HepG2 (cell line): ENCODE measurements around the gene APOBEC3H. TPM values are rescaled to one million over a fixed set of nuclear protein-coding genes. Genes with fewer than 3 reads are reported as not detected.

Experiments
- ATAC-seq: fragments of 200-7000 bp; cut with Tn5 transposase; 3 replicates; pipeline ENCODE4 v1.9.1; 2020; ENCODE audit warnings: mild to moderate bottlenecking, moderate library complexity
- BruUV-seq: library from RNA; stranded (reverse); fragments of 400-500 nt; replicated peaks from 2 replicates; lab custom pipeline; 2021; lab: Mats Ljungman, UMichigan
- CTCF ChIA-PET: fragments of 300-600 bp; formaldehyde crosslinking; extraction: SDS; loops from one replicate; lab custom pipeline; 2021; ENCODE audit warnings: low total read pairs, inconsistent platforms, low intra/inter-chr PET ratio; lab: Yijun Ruan, JAX
- POLR2A ChIA-PET: fragments of 350-600 bp; sonication (Branson Sonifier 250); formaldehyde crosslinking; loops from one replicate; lab custom pipeline; 2020; ENCODE audit warnings: antibody characterized with exemption, inconsistent platforms; lab: Yijun Ruan, JAX
- DNase-seq: peaks from one replicate; pipeline ENCODE4 v3.0.0-alpha.2; 2015; ENCODE audit warnings: low spot score
- FAIRE-seq: peaks from 3 replicates; lab custom pipeline; 2011; peaks lifted over from hg19 to GRCh38; lab: Jason Lieb, UNC
- H2AFZ ChIP-seq: one replicate; pipeline ENCODE4 v1.6.1; 2011; ENCODE audit warnings: low read length, inconsistent platforms
- H3K27ac ChIP-seq: fragments of 300-600 bp; 3 replicates; pipeline ENCODE4 v1.8.0; 2011; ENCODE audit warnings: mixed run types, mild to moderate bottlenecking, mixed read lengths, low read length, inconsistent platforms; ENCODE audit not compliant: insufficient read depth; ENCODE audit errors: extremely low read length
- H3K27me3 ChIP-seq, 2 experiments: fragments of 200-600 bp in 1 of 2; 2 replicates in 1 of 2; 3 replicates in 1 of 2; pipeline versions ENCODE4 v1.6.0 to v1.8.0; 2011; ENCODE audit warnings: low read length in 2 of 2, mild to moderate bottlenecking in 2 of 2, moderate library complexity in 2 of 2, inconsistent platforms in 1 of 2; ENCODE audit not compliant: insufficient read depth in 2 of 2, control insufficient read depth in 1 of 2
- H3K36me3 ChIP-seq, 2 experiments: fragments of 200-600 bp in 1 of 2; replicated peaks in 1 of 2; 2 replicates in 1 of 2; 3 replicates in 1 of 2; pipeline versions ENCODE4 v1.5.1 to v1.8.0; 2011; ENCODE audit warnings: low read length in 2 of 2, inconsistent platforms in 1 of 2; ENCODE audit not compliant: insufficient read depth in 2 of 2, control insufficient read depth in 1 of 2
- H3K4me1 ChIP-seq: 2 replicates; pipeline ENCODE4 v1.5.1; 2012; ENCODE audit warnings: low read length, inconsistent platforms; ENCODE audit not compliant: insufficient read depth
- H3K4me2 ChIP-seq: 2 replicates; pipeline ENCODE4 v1.6.0; 2011; ENCODE audit warnings: low read depth, low read length, inconsistent platforms
- H3K4me3 ChIP-seq, 3 experiments: fragments of 200-600 bp in 1 of 3; sonication (generic), shearing (Covaris generic) in 1 of 3; replicated peaks in 1 of 3; 2 replicates each; pipeline ENCODE4 v1.5.1; 2011 to 2016; ENCODE audit warnings: low read length in 3 of 3, inconsistent platforms in 2 of 3, low read depth in 2 of 3, mild to moderate bottlenecking in 2 of 3, control low read depth in 1 of 3, mixed read lengths in 1 of 3; ENCODE audit not compliant: insufficient read depth in 1 of 3
- H3K79me2 ChIP-seq: one replicate; pipeline ENCODE4 v1.6.1; 2011; ENCODE audit warnings: low read length, inconsistent platforms; ENCODE audit not compliant: insufficient read depth
- H3K9ac ChIP-seq: 2 replicates; pipeline ENCODE4 v1.6.0; 2011; ENCODE audit warnings: mild to moderate bottlenecking, low read depth, low read length, inconsistent platforms; ENCODE audit not compliant: insufficient read depth
- H3K9me3 ChIP-seq: 2 replicates; pipeline ENCODE4 v1.5.1; 2012; ENCODE audit warnings: mild to moderate bottlenecking, low read length
- H4K20me1 ChIP-seq: 2 replicates; pipeline ENCODE4 v1.6.0; 2011; ENCODE audit warnings: inconsistent platforms, mild to moderate bottlenecking, low read length, moderate library complexity; ENCODE audit not compliant: insufficient read depth
- HCFC1 ChIP-seq: fragments of 150-350 bp; IDR thresholded peaks from 2 replicates; pipeline ENCODE4 v1.6.1; 2014; ENCODE audit warnings: low read depth, low read length
- HDAC1 ChIP-seq: sonication (generic); formaldehyde crosslinking; IDR thresholded peaks from 2 replicates; pipeline ENCODE4 v1.5.1; 2020; ENCODE audit warnings: mild to moderate bottlenecking, missing genetic modification reagents
- MAFG ChIP-seq: sonication (generic); formaldehyde crosslinking; IDR thresholded peaks from 2 replicates; pipeline ENCODE4 v1.5.1; 2020; ENCODE audit warnings: mild to moderate bottlenecking, missing genetic modification reagents
- MTF1 ChIP-seq: sonication (generic); formaldehyde crosslinking; IDR thresholded peaks from 2 replicates; pipeline ENCODE4 v1.5.0; 2020; ENCODE audit warnings: missing genetic modification reagents
- NR2F6 ChIP-seq, 2 experiments: IDR thresholded peaks; 2 replicates each; pipeline ENCODE4 v1.6.1; 2016; ENCODE audit warnings: antibody characterized with exemption in 1 of 2, mild to moderate bottlenecking in 1 of 2
- RARG ChIP-seq: sonication (generic); formaldehyde crosslinking; IDR thresholded peaks from 2 replicates; pipeline ENCODE4 v1.4.0; 2020; ENCODE audit warnings: low read depth, mild to moderate bottlenecking, missing genetic modification reagents
- RELA ChIP-seq: sonication (generic); formaldehyde crosslinking; IDR thresholded peaks from 2 replicates; pipeline ENCODE4 v1.4.0; 2020; ENCODE audit warnings: missing genetic modification reagents
- RORA ChIP-seq: sonication (generic); formaldehyde crosslinking; IDR thresholded peaks from 2 replicates; pipeline ENCODE4 v1.5.0; 2020; ENCODE audit warnings: mild to moderate bottlenecking, missing genetic modification reagents, moderate library complexity
- SALL1 ChIP-seq: sonication (generic); formaldehyde crosslinking; IDR thresholded peaks from 2 replicates; pipeline ENCODE4 v1.8.0; 2022; ENCODE audit warnings: mild to moderate bottlenecking, missing genetic modification reagents
- SIN3B ChIP-seq: fragments of 150-350 bp; IDR thresholded peaks from 2 replicates; pipeline ENCODE4 v1.6.1; 2014; ENCODE audit warnings: low read length
- SOX13 ChIP-seq, 3 experiments: fragments of 450-650 bp in 1 of 3; sonication (generic) in 1 of 3; formaldehyde crosslinking in 1 of 3; IDR thresholded peaks in 2 of 3; conservative IDR thresholded peaks in 1 of 3; 2 replicates each; pipeline versions ENCODE4 v1.5.0 to v1.6.1; 2016 to 2020; ENCODE audit warnings: antibody characterized with exemption in 1 of 3, mild to moderate bottlenecking in 1 of 3, missing compliant biosample characterization in 1 of 3, missing genetic modification reagents in 1 of 3, moderate library complexity in 1 of 3
- ZFP62 ChIP-seq: sonication (generic); formaldehyde crosslinking; IDR thresholded peaks from 2 replicates; pipeline ENCODE4 v1.4.0; 2020; ENCODE audit warnings: missing genetic modification reagents
- ZKSCAN8 ChIP-seq: IDR thresholded peaks from 2 replicates; pipeline ENCODE4 v1.6.1; 2016; ENCODE audit warnings: borderline replicate concordance, missing genetic modification reagents, missing compliant biosample characterization
- ZNF225 ChIP-seq: sonication (generic); formaldehyde crosslinking; IDR thresholded peaks from 2 replicates; pipeline ENCODE4 v1.4.0; 2020; ENCODE audit warnings: mild to moderate bottlenecking, missing genetic modification reagents
- ZNF30 ChIP-seq: sonication (generic); formaldehyde crosslinking; IDR thresholded peaks from 2 replicates; pipeline ENCODE4 v1.5.0; 2020; ENCODE audit warnings: mild to moderate bottlenecking, missing genetic modification reagents
- ZNF432 ChIP-seq: sonication (generic); formaldehyde crosslinking; IDR thresholded peaks from 2 replicates; pipeline ENCODE4 v1.5.0; 2020; ENCODE audit warnings: missing genetic modification reagents, mild to moderate bottlenecking, borderline replicate concordance
- ZNF569 ChIP-seq: sonication (generic); formaldehyde crosslinking; IDR thresholded peaks from 2 replicates; pipeline ENCODE4 v1.5.0; 2020; ENCODE audit warnings: mild to moderate bottlenecking, missing genetic modification reagents, moderate library complexity, borderline replicate concordance
- ZNF644 ChIP-seq: IDR thresholded peaks from 2 replicates; pipeline ENCODE4 v1.6.1; 2016; ENCODE audit warnings: low read depth
- ZNF781 ChIP-seq: sonication (generic); formaldehyde crosslinking; IDR thresholded peaks from 2 replicates; pipeline ENCODE4 v1.5.1; 2020; ENCODE audit warnings: borderline replicate concordance, mild to moderate bottlenecking, missing genetic modification reagents; ENCODE audit errors: not compliant biosample characterization
- ZSCAN30 ChIP-seq: sonication (generic); formaldehyde crosslinking; IDR thresholded peaks from 2 replicates; pipeline ENCODE4 v1.5.0; 2020; ENCODE audit warnings: mild to moderate bottlenecking, missing genetic modification reagents
- WGBS: methylation state at CpG from one replicate; pipeline ENCODE4 v1.1.6; 2017; ENCODE audit warnings: low lambda C conversion rate; 5-methylcytosine and 5-hydroxymethylcytosine counted together
- in situ Hi-C: cut with HindIII; loops from 2 replicates; pipeline ENCODE4 v1.10.0; 2017; ENCODE audit warnings: low pct_unique_long_range_greater_than_20kb; ENCODE audit not compliant: extremely low pct_ligation_motif_present
- intact Hi-C: fragments of 100-400 bp; cut with micrococcal nuclease; formaldehyde crosslinking; loops from one replicate; pipeline ENCODE4 v1.10.0; 2022; ENCODE audit not compliant: unreplicated experiment
- polyA plus RNA-seq, 8 experiments: library from polyadenylated mRNA; depleted of rRNA in 3 of 8; stranded (reverse) in 7 of 8; unstranded in 1 of 8; fragments of >200 nt; fragmentation: Illumina TruSeq in 4 of 8; extraction: Trizol in 4 of 8; gene quantifications; 2 replicates each; pipeline versions ENCODE4 v1.2.1 to v1.2.3, GENCODE V29; 2011 to 2016; ENCODE audit warnings: low read depth in 4 of 8, missing spikeins in 1 of 8, mixed read lengths in 1 of 8; ENCODE audit not compliant: insufficient read depth in 1 of 8
- total RNA-seq, 5 experiments: library from RNA; depleted of rRNA; stranded (reverse); fragments of >200 nt; fragmentation: Illumina TruSeq; extraction: Trizol; gene quantifications; 2 replicates each; pipeline ENCODE4 v1.2.3, GENCODE V29; 2016; ENCODE audit warnings: low read depth in 1 of 5
- TF ChIP-seq, protein P1 (sequence below): sonication (generic); formaldehyde crosslinking; IDR thresholded peaks from 2 replicates; pipeline ENCODE4 v1.4.0; 2020; ENCODE audit warnings: mild to moderate bottlenecking, low read depth, missing genetic modification reagents

The APOBEC3H gene
- total and polyA plus RNA-seq, 2 of the 13 experiments (the other 11 are each of a cell fraction or from before 2014, with no cell fraction given): 0.18 to 0.31 TPM

DNA sequence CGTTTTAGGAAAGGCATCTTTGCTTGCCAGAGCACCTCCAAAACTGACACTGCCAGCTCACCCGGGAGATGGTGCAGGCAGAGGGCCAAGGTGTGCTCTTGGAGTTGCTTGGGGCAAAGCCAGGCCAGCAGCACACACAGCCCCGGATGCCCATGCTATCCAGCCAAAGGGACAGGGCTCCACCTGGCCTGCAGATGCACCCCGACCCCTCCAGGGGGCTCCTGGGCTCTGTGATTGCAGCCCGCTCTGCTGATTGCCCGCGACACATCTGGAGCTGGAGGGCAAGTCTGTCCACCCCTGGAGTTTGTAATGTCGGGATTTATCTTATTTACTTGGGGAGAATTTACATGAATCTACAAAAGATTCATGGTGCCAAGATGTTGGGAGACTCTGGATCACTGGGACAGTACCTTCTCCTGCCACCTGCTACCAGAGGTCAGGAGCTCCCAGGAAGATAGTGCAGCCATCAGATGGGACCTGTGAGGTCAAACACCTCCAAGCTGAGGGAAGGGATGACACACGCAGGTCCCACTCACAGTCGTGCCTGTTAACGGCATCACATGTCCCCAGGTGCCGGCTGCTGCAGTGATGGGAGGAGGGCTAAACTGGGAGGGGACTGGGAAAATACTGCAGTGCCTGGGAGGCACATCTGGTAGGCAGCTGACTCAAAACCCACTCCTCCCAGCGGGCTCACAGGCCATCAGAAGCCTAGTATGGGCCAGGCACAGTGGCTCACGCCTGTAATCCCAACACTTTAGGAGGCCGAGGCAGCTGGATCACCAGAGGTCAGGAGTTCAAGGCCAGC, 38.2 kb downstream of the APOBEC3H start (continued):
- TF ChIP-seq ZSCAN30 (CRISPR knock-in tag): no peak
- no peak for TF ChIP-seq SIN3B
- peak; percentile 10; the same call in 1 of the 2 replicates for TF ChIP-seq SALL1
- TF ChIP-seq RARG (CRISPR knock-in tag): no peak
- TF ChIP-seq HDAC1 (CRISPR knock-in tag): 0 out of 2 replicates have a peak, but pooled peaks have one; percentile 24
- no peak for TF ChIP-seq MAFG
- TF ChIP-seq ZKSCAN8: no peak
- TF ChIP-seq NR2F6 (IDR thresholded peaks at IDR 0.05): no peak
- TF ChIP-seq NR2F6 (CRISPR knock-in tag; IDR thresholded peaks at IDR 0.05): peak; percentile 39
- no peak for TF ChIP-seq RELA (CRISPR knock-in tag)
- TF ChIP-seq, all 625 proteins: peak for 19

DNA sequence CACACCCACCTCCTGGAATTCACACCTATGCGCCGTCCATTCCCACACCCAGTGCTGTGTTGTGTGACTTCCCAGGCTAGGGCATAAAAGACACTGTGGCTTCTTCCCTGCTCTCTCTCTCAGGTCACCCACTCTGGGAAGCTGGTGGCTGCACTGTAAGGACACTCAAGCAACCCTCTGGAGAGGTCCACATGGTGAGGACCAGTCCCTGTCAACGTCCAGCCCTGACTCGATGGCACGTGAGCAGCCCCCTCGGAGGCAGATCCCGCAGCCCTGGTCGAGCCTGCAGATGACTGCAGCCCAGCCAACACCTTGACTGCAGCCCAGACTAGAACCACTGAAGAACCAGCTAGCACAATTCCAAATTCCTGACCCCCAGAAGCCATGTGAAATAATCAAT, 39.3 kb downstream of the APOBEC3H start:
- H3K36me3 ChIP-seq: no peaks in the 10 kb centered on the region
- no peaks in the 10 kb centered on the region for H3K27me3 ChIP-seq
- H2AFZ ChIP-seq: no peak overlapping the region
- H3K9me3 ChIP-seq: no peaks in the 10 kb centered on the region
- TF ChIP-seq ZNF432 (CRISPR knock-in tag) (no peak), ZNF781 (CRISPR knock-in tag) (no peak), SOX13 (IDR thresholded peaks at IDR 0.05) (no peak), SOX13 (CRISPR knock-in tag; conservative IDR thresholded peaks at IDR 0.05 in 1 of 2, IDR thresholded peaks at IDR 0.05 in 1 of 2) (no peak), ZNF644 (CRISPR knock-in tag) (no peak), ZNF225 (CRISPR knock-in tag) (no peak), ZFP62 (no peak), ZNF30 (CRISPR knock-in tag) (no peak), HCFC1 (no peak), ZNF569 (CRISPR knock-in tag) (no peak), MTF1 (no peak), RORA (no peak)
- TF ChIP-seq, protein P1, sequence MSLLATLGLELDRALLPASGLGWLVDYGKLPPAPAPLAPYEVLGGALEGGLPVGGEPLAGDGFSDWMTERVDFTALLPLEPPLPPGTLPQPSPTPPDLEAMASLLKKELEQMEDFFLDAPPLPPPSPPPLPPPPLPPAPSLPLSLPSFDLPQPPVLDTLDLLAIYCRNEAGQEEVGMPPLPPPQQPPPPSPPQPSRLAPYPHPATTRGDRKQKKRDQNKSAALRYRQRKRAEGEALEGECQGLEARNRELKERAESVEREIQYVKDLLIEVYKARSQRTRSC: no peak
- TF ChIP-seq, all 625 proteins: peak for 0
- H3K4me3 ChIP-seq: no peak overlapping the region
- CTCF ChIA-PET: no interaction called here
- no peak overlapping the region for H3K4me2 ChIP-seq
- ATAC-seq (no peak), DNase-seq (no peak), FAIRE-seq (no peak)
- intact Hi-C loops: no loop called here
- H3K9ac ChIP-seq: no peak overlapping the region
- no TSS peak for BruUV-seq
- POLR2A ChIA-PET: interaction anchor here (1.2 kb wide), 1 partner anchor 14 kb away, joined by 4 read pairs; no protein-coding TSS in a partner anchor
- H3K4me1 ChIP-seq: peaks cover 36% of the 10 kb centered on the region
- no peak overlapping the region for H3K27ac ChIP-seq
- 76% methylated on average over 7 of the region's 8 CpGs for WGBS
- H4K20me1 ChIP-seq: no peaks in the 10 kb centered on the region
- in situ Hi-C loops: no loop called here
- H3K79me2 ChIP-seq: no peaks in the 10 kb centered on the region
